Kidney glomerular epithelial cell (primary cell): Measurements from ENCODE around the gene C19orf33.
A peak's percentile ranks its signal among the peaks of the same experiment; 100 is the strongest.

Experiments
- DNase-seq: peaks from one replicate; lab custom pipeline; 2025; lab: John Stamatoyannopoulos, UW

The C19orf33 gene

DNA sequence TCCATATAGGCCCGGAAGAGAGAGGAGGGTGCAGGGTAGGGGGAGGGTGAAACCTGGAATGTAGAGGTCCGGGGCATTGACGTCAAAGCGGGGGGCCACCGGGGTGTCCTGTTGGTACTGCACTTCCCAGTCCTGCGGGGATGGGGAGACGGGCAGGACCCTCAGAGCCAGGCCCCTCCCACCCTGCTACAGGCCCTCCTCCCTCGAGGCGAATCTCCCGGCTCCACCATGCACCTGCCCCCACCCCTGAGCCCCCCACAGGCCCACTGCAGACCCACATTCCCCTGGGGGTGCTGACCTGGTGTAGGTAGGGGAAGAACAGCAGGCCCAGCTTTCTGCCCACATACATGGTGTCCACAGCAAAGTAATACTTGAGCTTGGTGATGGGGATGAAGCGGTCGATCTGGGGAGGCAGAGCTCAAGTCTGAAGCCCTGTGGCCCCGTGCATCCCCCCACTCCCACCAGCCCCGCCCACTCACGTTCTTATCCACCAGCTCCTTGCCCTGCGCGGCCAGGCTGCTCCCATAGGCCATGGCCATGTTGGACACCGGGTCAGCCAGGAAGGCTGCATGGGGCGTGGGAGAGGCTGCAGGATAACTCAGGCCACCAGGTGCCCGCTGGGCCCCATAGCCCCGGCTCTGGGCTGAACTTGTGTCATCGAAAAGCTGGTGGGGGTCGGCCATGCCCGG is 5.0 kb downstream of the C19orf33 start:
- no peak for DNase-seq

DNA sequence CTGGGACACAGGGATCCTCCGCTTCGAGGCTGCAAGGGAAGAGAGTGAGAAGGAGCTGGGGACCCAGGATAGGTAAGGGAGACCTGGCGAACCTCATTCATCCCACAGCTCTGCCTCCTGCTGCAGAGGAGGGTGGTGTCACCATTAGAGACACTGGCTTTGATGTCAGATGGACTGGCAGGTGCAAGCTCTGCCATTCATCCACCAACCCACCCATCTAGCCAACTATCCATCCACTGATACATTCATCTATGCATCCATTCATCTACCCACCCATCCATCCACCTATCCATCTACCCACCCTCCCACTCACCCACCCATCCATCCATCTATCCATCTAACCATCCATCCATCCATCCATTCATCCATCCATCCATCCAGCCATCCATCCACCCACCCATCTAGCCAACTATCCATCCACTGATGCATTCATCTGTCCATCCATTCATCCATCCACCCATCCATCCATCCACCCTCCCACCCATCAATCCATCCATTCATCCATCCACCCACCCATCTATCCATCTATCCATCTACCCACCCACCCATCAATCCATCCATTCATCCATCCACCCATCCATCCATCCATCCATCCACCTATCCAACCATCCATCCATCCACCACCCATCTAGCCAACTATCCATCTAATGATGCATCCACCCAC is 5.7 kb downstream of the C19orf33 start:
- no peak for DNase-seq

DNA sequence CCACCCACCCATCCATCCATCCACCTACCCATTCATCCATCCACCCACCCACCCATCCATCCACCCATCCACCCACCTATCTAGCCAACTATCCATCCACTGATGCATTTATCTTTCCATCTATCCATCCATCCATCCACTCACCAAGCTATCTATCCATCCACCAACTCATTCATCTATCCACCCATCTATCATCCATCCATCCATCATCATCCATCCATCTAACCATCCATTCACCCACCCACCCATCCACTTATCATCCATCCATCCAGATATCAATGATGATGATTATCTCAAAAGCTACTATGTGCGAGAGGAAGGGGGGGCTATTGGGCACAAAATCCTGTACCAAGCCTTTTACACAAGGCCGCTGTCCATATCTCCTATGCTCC is 6.2 kb downstream of the C19orf33 start:
- no peak for DNase-seq

DNA sequence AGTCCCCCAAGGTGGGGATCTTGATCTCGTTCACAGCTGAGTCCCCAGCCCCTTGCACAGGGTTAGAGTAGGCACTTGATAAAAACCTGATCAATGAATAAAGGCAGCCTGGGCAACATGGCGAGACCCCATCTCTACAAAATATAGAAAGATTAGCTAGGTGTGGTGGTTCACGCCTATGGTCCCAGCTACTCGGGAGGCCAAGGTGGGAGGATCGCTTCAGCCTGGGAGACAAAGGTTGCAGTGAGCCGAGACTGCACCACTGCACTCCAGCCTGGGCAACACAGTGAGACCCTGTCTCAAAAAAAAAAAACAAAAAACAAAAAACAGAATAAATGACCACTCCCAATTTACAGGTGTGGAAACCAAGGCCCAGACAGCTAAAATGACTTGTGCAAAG is 6.9 kb downstream of the C19orf33 start:
- DNase-seq = no peak

DNA sequence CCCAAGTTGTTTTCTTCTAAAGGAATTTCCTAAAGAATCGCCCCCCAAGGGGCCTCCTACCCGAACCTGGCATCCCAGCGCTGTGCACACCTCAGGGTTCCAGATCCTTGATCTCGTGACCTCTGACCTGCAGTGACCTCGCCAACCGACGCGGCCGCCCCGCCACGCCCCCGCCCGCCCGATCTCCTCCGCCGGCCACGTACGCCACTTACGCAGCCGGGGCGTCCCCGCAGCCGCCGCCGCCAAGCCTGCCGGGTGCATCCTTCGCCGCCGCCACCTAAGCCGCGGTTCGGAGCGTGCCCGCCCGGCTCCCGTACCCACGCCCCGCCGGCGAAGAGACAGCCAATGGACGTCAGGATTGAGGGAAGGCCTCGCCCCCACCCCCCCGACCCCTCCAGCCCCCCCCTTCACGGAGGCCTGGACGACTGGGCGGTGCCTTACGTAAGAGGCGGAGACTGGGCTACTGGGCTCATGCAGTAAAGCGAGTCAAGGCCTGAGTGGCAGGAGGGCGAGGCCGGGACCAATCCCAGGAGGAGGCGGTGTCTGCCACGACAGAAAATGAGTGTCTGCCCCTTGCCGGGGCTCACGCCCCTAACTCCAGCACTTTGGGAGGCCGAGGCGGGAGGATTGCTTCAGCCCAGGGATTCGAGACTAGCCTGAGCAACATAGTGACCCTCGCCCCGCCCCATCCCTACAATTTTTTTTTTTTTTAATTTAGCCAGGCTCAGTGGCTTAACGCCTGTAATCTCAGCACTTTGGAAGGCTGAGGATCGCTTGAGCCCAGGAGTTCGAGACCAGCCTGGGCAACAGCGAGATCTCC is 11.8 kb downstream of the C19orf33 start, which contains the start of gene YIF1B:
Gene YIF1B, minus strand, starts transcription at position 291 of the 820 bp plus-strand sequence. Its CDS starts 30 bp downstream, at position 261.
- DNase-seq = peak; percentile 96

DNA sequence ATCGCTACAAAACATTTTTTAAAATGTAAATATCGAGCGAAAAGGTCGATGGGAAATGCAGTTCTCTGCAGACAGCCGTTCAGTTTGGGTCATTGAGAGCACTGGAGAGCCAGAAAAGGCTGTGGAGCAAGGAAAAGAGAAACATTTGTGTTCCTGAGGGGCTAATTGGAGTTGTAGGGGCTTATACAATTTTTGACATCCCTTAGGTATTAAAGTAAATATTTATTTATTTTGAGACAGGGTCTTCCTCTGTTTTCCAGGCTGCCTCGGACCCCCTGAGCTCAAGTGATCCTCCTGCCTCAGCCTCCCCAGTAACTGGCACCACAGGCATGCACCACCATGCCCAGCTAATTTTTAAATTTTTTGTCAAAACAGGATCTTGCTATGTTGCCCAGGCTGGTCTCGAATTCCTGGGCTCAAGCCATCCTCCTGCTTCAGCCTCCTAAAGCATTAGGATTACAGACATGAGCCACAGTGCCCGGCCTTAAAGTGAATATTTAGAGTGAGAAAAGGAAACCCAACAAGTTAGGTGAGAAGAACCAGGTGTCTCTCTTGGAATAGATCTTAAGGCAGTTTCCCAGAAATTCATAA is 12.5 kb downstream of the C19orf33 start:
- no peak for DNase-seq

DNA sequence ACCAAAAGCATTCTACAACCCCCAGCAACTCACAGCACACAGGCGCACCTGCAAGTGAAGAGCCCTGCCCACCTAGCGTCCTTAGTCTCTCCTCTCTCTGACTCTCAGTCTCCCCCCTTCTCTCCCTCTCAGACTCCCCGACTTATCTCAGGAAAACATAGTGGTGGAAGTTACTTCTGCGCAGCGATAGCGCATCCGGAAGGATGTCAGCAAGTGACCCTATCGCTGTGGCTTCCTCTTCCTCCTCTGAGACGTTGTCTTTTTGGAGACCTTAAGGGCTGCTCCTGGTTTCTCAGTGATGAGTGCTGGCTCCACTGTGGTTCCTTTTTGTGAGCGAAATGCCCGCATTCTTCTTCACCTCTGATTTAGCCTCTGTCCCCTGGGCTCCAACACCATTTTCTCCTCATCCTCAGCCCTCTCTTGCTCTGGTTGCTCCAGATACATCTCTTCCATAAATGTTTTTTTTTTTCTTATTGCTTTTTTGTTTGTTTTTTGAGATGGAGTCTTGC is 13.1 kb downstream of the C19orf33 start:
- no peak for DNase-seq

DNA sequence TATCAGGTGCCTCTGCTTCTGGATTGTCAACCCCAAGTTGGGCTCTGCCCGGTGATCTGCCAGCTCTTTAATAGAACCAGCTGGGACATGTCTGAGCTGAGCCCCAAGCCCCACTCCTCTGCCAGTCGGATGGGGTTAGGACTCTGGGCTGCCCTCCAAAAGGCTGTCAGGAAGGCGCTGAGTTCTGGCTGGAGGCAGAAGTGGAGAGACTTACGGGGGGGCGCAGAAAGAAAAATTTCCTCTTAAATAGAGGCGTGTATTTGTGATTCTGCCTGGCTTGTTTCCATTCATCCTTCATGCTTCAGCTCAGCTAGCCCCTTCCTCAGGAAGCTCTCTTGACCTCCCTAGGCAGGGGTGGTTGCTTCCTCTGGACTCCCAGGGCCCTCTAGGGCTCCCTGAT is 14.6 kb downstream of the C19orf33 start:
- DNase-seq = no peak

DNA sequence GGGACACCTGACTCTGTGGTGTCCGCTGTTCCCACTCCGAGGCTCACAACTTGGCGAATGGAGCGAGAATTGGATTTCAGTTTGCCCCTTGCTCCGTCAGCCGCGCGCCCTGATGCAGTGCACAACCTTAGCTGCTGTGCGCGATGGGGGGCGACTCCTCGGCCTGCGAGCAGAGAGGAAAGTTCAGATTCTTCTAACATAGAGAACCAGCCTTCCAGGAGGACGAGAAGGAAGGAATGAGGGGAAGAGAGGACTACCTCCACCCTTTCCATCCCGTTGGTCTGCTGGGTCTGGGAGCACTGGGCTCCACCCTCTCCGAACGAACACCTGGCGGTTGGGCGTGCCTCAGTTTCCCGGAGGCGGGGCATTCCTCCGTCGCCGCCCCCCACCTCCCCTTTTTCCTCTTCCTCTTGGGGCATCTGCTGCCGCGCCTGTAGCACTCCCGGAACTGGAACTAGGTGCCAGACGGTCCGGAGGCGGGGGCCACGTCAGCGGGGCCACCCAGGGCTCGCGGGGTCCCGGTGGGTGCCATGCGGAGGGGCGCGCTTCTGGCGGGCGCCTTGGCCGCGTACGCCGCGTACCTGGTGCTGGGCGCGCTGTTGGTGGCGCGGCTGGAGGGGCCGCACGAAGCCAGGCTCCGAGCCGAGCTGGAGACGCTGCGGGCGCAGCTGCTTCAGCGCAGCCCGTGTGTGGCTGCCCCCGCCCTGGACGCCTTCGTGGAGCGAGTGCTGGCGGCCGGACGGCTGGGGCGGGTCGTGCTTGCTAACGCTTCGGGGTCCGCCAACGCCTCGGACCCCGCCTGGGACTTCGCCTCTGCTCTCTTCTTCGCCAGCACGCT is 15.6 kb downstream of the C19orf33 start, which contains the start of gene KCNK6:
Gene KCNK6, plus strand, starts transcription at position 425 of the 838 bp plus-strand sequence. Its CDS starts 106 bp downstream, at position 531.
- DNase-seq = peak; percentile 50

DNA sequence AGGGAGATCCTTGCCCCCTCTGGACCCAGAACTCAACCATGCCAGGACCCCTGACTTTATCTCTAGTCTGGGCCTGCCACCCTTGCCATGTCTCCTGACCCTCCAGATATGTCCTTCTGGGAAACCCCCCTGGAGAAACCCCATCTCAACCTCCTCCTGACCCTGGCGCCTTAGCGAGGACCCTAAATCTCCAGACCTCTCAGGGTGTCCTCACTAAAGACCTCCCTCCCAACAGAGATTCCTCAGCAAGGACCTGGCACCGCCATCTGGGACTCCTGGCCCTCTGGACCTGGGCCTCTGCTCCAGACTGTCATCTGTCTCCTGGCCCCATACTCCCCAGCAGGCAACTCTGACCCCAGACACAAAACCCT is 16.9 kb downstream of the C19orf33 start:
- DNase-seq = no peak

DNA sequence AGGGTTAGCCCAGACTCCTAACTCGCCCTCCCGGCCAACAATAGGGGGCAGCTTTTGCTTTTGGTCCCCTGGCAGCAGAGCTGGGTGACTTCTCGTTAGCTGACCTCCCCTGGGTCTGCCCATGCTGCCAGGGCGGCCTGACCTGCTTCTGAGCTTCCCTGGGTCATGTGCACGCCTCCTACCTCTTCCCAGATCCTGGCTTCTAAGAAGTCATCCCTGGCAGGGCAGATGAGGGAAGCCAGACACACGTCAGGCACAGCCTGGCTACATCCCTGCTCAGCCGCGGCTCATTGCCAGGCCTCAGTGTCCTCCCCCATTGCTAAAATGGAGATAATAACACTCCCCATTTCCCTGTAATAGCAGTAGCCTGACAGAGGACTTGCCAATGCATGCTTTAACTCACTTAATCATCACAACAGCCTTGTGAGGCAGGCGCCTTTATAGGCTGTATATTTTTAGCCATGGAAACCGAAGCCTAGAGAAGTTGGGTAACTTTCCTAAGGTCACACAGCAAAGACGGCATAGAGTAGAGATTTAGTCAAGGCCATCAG is 17.7 kb downstream of the C19orf33 start:
- no peak for DNase-seq

DNA sequence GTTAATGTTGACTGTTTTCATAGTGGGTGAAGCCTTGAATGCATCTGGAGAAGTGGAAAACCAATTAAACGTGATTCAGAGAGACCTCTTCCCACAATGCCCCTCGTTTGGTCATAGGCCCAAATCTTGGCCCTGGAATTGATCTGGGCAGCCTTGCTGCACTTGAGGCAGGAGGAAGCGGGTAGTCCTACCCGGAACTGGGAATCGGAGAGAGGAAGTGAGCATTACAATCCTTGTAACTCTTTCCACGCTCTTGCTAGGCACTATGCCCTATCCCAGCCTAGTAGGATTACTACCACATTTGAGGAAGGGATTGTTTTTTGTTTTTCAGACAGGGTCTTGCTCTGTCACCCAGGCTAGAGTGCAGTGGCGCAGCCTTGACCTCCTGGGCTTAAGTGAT is 19.2 kb downstream of the C19orf33 start:
- DNase-seq = no peak

DNA sequence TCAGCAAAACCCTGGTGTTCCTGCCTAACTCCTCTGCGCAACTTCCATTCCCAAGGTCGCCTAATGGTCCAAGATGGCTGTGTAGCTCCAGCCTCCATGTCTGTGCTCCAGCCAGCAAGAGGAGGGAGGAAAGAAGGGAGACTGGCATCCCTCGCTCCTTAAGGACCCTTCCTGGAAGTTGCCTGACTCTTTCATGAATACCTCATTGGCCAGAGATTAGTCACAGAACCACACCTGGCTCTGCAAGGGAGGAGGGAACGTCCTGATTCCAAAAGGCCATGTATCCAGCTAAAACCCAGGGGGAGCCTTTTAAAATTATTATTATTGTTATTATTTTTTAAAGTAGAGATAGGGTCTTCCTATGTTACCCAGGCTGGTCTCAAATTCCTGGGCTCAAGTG is 20.4 kb downstream of the C19orf33 start:
- DNase-seq = no peak

DNA sequence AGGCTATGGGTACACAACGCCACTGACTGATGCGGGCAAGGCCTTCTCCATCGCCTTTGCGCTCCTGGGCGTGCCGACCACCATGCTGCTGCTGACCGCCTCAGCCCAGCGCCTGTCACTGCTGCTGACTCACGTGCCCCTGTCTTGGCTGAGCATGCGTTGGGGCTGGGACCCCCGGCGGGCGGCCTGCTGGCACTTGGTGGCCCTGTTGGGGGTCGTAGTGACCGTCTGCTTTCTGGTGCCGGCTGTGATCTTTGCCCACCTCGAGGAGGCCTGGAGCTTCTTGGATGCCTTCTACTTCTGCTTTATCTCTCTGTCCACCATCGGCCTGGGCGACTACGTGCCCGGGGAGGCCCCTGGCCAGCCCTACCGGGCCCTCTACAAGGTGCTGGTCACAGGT is 22.5 kb downstream of the C19orf33 start:
- DNase-seq = no peak

DNA sequence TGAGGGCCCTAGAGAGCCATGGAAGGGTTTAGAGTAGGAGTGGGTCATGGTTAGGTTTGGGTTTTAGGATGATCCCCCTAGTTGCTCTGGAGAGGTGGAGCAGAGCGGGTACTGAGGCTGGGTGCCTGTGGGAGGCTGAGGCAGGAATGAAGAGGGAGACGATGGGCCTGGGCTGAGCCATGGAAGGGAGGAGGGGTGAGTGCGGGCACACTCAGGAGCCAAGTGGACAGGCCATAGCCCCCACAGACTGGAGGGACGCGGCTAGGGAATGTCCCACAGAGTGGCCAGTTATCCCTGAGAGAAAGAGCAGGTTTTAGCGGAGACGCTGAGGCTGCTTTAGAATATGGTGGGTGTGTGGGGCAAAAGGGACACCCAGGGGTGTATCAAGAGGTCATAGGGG is 25.6 kb downstream of the C19orf33 start:
- no peak for DNase-seq

DNA sequence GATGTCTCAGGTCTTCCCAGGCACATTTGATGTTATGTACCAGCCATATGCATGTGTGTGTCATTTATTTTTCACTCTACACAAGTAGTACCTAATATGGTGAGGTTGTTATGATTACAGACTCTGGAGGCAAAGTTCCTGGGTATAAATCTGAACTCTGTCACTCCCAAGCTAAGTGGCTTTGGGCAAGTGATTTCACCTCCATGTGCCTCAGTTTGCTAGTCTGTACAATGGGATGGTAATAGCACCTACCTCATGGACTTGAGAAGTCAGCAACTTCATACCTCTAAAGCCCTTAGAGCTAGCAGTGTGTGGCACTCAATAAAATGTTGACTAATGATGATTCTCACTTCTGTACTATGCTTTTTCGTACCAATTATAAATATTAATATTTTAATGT is 27.7 kb downstream of the C19orf33 start:
- no peak for DNase-seq

DNA sequence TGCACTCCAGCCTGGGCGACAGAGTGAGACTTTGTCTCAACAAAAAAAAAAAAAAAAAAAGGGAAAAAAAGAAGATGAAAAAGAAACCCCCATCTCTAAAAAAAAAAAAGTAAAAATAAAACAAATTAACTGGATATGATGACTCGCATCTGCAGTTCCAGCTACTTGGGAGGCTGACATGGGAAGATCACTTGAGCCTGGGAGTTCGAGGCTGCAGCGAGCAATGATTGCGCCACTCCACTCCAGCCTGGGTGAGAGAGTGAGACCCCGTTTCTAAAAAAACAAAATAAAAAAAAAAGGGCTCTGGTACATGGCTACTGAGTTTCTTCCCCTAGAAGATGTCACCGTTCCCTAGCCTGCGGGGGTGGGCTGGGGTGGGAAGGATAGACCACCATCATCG is 29.2 kb downstream of the C19orf33 start:
- no peak for DNase-seq

DNA sequence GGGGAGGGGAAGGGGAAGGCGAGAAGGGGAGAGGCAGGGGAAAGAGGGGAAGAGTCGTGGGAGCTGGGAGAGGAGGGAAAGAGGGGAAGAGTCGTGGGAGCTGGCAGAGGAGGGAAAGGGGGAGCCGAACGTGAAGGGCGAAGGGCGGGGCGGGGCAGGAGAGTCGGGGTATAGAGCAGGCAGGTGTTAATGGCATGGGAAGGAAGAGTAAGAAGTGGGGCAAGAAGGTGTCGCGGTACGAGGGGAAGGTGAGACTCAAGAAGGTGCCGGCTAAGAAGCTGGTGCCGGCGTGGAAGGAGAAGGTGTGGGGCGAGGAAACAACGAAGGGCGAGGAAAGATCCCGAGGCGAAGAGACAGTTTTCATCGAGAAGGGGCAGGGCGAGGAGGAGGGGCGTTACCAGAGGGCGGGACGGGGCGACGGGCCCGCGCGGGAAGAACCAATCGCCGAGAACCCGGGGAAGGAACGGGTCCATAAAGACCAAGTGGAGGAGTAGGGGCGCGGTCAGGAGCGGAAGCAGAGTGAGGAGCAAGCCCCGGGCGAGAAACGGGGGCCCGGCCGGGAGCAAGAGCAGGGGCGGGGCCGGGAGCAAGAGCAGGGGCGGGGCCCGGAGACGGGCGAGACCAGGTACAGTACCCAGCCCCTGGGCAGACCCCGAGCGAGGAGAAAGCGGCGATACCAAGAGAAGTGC is 32.0 kb downstream of the C19orf33 start:
- DNase-seq = peak; percentile 91

DNA sequence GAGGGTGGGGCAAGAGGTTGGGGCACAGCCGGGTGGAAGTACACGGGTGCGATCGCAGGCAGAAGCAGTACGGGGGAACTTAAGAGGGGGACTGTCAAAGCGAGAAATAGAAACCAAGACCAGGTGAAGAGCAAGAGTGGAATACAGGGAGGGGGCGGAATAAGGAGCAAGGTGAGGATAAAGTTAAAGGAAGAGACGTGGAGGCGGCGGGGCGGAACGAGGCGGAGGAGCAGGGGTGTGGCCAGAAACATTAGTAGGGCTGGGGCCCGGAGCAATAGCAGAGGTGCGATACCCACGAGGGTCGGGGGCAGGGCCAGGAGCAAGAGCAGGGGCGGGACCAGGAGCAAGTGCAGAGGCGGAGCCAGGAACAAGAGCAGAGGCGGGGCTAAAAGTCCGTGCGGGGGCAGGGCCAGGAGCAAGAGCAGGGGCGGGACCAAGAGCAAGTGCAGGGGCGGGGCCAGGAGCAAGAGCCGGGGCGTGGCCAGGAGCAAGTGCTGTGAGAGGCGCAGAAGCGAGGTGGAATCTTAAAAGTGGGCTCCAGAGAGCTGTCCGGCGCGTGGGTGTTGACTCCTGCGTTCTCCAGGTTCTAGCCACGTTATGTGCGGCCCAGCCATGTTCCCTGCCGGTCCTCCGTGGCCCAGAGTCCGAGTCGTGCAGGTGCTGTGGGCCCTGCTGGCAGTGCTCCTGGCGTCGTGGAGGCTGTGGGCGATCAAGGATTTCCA is 32.7 kb downstream of the C19orf33 start:
- DNase-seq = peak; percentile 91

DNA sequence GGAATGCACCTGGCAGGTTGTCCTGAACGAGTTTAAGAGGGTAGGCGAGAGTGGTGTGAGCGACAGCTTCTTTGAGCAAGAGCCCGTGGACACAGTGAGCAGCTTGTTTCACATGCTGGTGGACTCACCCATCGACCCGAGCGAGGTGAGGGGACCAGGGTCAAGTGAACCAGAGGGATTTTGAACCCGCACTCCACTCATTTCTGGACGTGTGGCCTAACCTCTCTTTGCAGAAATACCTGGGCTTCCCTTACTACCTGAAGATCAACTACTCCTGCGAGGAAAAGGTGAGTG is 33.3 kb downstream of the C19orf33 start:
- DNase-seq = no peak
